Neural progenitor cell (in vitro differentiated cells): ENCODE measurements around the gene MUL1. TPM values are rescaled to one million over a fixed set of nuclear protein-coding genes. Genes with fewer than 3 reads are reported as not detected.

Source experiments
- DNase-seq: peaks from one replicate; pipeline ENCODE4 v3.0.0-alpha.2; 2016; ENCODE audit warnings: low spot score
- H2AFZ ChIP-seq: fragments of 200-600 bp; sonication (generic); replicated peaks from 2 replicates; pipeline ENCODE4 v1.6.1; 2016; ENCODE audit warnings: antibody characterized with exemption
- H3F3A ChIP-seq: fragments of 200-600 bp; sonication (generic); 2 replicates; pipeline ENCODE4 v1.6.1; 2016; ENCODE audit warnings: antibody characterized with exemption, low read depth
- H3K27ac ChIP-seq: fragments of 200-600 bp; sonication (generic); 2 replicates; pipeline ENCODE4 v1.5.1; 2016; ENCODE audit warnings: mild to moderate bottlenecking
- H3K27me3 ChIP-seq: fragments of 200-600 bp; sonication (generic); 2 replicates; pipeline ENCODE4 v1.6.1; 2016; ENCODE audit warnings: mild to moderate bottlenecking, moderate library complexity
- H3K36me3 ChIP-seq: fragments of 200-600 bp; sonication (generic); 2 replicates; pipeline ENCODE4 v1.5.1; 2016
- H3K4me1 ChIP-seq: fragments of 200-600 bp; sonication (generic); 2 replicates; pipeline ENCODE4 v1.6.1; 2016; ENCODE audit warnings: mixed run types
- H3K4me2 ChIP-seq: fragments of 200-600 bp; sonication (generic); 2 replicates; pipeline ENCODE4 v1.6.1; 2016
- H3K4me3 ChIP-seq: fragments of 200-600 bp; sonication (generic); 2 replicates; pipeline ENCODE4 v1.5.1; 2016
- H3K79me2 ChIP-seq: fragments of 200-600 bp; sonication (generic); 2 replicates; pipeline ENCODE4 v1.6.1; 2016; ENCODE audit warnings: low read depth
- H3K9ac ChIP-seq: fragments of 200-600 bp; sonication (generic); 2 replicates; pipeline ENCODE4 v1.6.1; 2016
- H3K9me3 ChIP-seq: fragments of 200-600 bp; sonication (generic); 2 replicates; pipeline ENCODE4 v1.5.1; 2016; ENCODE audit warnings: low read depth
- H4K20me1 ChIP-seq: fragments of 200-600 bp; sonication (generic); 2 replicates; pipeline ENCODE4 v1.6.1; 2016; ENCODE audit warnings: low read depth
- H3K27ac Mint-ChIP-seq: 3 replicates; pipeline ENCODE4 v1.8.0; 2021; ENCODE audit warnings: mixed read lengths
- H3K27me3 Mint-ChIP-seq: 2 replicates; pipeline ENCODE4 v1.8.0; 2022; ENCODE audit warnings: low read depth, mild to moderate bottlenecking, inconsistent platforms, moderate library complexity, mixed read lengths; ENCODE audit not compliant: insufficient read depth
- H3K36me3 Mint-ChIP-seq: 3 replicates; pipeline ENCODE4 v1.8.0; 2021; ENCODE audit warnings: mixed read lengths
- H3K4me1 Mint-ChIP-seq: 3 replicates; pipeline ENCODE4 v1.8.0; 2021; ENCODE audit warnings: mixed read lengths
- H3K4me3 Mint-ChIP-seq: 3 replicates; pipeline ENCODE4 v1.8.0; 2021; ENCODE audit warnings: mild to moderate bottlenecking, moderate library complexity, mixed read lengths
- H3K9me3 Mint-ChIP-seq: 3 replicates; pipeline ENCODE4 v1.8.0; 2020; ENCODE audit warnings: mixed read lengths
- EZH2 ChIP-seq: fragments of 200-600 bp; sonication (generic); IDR thresholded peaks from 2 replicates; pipeline ENCODE4 v1.6.1; 2017; ENCODE audit warnings: antibody characterized with exemption, mild to moderate bottlenecking, moderate library complexity
- EZH2phosphoT487 ChIP-seq: fragments of 200-600 bp; sonication (generic); IDR thresholded peaks from 2 replicates; pipeline ENCODE4 v1.6.1; 2017; ENCODE audit warnings: antibody characterized with exemption
- total RNA-seq: library from RNA; depleted of rRNA; stranded (reverse); fragments of >200 nt; gene quantifications from 2 replicates; pipeline ENCODE4 v1.2.3, GENCODE V29; 2015; ENCODE audit warnings: low replicate concordance
- TF ChIP-seq, protein P1 (sequence below): fragments of 200-600 bp; sonication (generic); IDR thresholded peaks from 2 replicates; pipeline ENCODE4 v1.5.1; 2017; ENCODE audit warnings: antibody characterized with exemption, mild to moderate bottlenecking

MUL1 gene
- total RNA-seq, 1 donor from 2014 or later: 6.7 TPM

DNA sequence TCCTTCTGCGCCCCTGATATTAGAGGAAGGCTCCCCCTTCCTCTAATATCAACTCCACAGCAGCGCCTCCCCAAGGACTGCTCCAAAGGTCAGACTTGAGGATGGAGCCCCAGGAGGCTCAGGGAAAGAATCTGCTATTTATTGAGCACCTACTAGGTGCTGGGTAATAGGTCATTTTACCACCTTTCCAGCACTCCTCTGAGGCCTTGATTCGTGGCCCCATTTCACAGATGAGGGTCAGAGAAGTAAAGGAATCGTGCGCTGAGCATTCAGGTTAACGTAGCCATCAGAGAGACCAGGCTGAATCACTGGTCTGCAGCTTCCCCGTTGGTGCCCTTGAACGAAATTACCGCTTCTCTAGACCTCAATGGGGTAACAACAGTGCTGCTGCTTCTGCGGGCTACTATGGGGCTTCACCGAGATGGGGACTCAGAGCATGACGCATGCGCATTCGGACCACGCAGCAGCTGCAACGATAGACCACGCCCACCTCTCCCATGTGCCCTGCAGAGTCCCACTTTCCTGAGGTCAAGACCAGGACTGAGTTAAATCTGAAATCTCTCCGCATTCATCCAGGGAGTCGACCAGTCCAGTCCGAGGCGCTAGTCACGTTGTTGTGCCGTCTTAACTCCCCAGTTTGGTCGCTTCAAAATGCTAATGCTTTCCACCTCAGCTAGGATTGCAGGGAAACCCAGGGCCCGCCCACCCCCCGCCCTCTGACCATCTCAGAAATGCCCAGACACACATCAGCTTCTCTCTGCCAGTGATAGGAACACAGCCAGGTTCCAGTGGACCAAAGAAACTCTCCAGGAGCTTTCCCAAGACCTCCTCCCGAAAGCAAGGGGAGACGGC is 34.9 kb downstream of the MUL1 start:
- H3K4me1 Mint-ChIP-seq: peaks cover 38% of the 10 kb centered on the region
- Histone ChIP-seq H3K79me2 (no peaks in the 10 kb centered on the region), H3F3A (no peaks in the 10 kb centered on the region), H3K36me3 (no peaks in the 10 kb centered on the region), H3K4me3 (peak overlapping the region; percentile 40), H4K20me1 (no peaks in the 10 kb centered on the region), H3K27ac (no peak overlapping the region), H3K27me3 (peaks cover 64% of the 10 kb centered on the region), H3K9me3 (no peaks in the 10 kb centered on the region), H3K4me2 (peak overlapping the region; percentile 78), H2AFZ (peak overlapping the region; percentile 86), H3K9ac (no peak overlapping the region), H3K4me1 (peaks cover 9% of the 10 kb centered on the region)
- peaks cover 19% of the 10 kb centered on the region for H3K27me3 Mint-ChIP-seq
- peak; percentile 92 for DNase-seq
- H3K36me3 Mint-ChIP-seq: no peaks in the 10 kb centered on the region
- no peak overlapping the region for H3K27ac Mint-ChIP-seq
- peak overlapping the region; percentile 76 for H3K4me3 Mint-ChIP-seq
- H3K9me3 Mint-ChIP-seq: no peaks in the 10 kb centered on the region
- no peak for TF ChIP-seq EZH2
- no peak for TF ChIP-seq EZH2phosphoT487
- TF ChIP-seq, protein P1, sequence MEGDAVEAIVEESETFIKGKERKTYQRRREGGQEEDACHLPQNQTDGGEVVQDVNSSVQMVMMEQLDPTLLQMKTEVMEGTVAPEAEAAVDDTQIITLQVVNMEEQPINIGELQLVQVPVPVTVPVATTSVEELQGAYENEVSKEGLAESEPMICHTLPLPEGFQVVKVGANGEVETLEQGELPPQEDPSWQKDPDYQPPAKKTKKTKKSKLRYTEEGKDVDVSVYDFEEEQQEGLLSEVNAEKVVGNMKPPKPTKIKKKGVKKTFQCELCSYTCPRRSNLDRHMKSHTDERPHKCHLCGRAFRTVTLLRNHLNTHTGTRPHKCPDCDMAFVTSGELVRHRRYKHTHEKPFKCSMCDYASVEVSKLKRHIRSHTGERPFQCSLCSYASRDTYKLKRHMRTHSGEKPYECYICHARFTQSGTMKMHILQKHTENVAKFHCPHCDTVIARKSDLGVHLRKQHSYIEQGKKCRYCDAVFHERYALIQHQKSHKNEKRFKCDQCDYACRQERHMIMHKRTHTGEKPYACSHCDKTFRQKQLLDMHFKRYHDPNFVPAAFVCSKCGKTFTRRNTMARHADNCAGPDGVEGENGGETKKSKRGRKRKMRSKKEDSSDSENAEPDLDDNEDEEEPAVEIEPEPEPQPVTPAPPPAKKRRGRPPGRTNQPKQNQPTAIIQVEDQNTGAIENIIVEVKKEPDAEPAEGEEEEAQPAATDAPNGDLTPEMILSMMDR: no peak

DNA sequence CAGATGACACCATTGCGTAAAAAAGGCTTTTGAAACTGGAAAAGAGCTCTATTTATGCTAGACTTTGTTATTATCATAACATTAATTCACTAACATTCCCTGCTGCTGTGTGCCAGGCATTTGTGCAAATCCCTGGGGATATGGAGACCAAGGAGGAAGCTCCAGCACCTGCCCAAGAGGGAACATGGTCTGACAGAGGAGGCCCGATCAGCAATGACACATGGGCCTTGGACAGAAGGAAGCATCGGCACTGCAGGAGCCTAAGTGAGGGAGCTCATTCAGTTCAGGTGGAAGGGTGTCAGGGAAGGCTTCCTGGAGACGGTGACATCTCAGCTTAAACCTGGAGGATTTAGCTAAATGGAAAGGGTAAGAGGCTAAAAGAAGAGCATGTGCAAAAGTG is 35.8 kb downstream of the MUL1 start:
- H3K4me3 Mint-ChIP-seq: peak overlapping the region; percentile 3
- no peaks in the 10 kb centered on the region for H3F3A ChIP-seq
- H3K27me3 ChIP-seq: peaks cover 63% of the 10 kb centered on the region
- H3K27me3 Mint-ChIP-seq: peaks cover 21% of the 10 kb centered on the region
- H3K27ac Mint-ChIP-seq: no peak overlapping the region
- H2AFZ ChIP-seq: no peak overlapping the region
- no peak for DNase-seq
- no peaks in the 10 kb centered on the region for H3K9me3 Mint-ChIP-seq
- no peaks in the 10 kb centered on the region for H3K9me3 ChIP-seq
- H4K20me1 ChIP-seq: no peaks in the 10 kb centered on the region
- H3K4me2 ChIP-seq: no peak overlapping the region
- no peak for TF ChIP-seq EZH2
- TF ChIP-seq EZH2phosphoT487: no peak
- TF ChIP-seq, protein P1: no peak
- no peak overlapping the region for H3K4me3 ChIP-seq
- peaks cover 31% of the 10 kb centered on the region for H3K4me1 Mint-ChIP-seq
- H3K36me3 ChIP-seq: no peaks in the 10 kb centered on the region
- no peak overlapping the region for H3K9ac ChIP-seq
- H3K4me1 ChIP-seq: peaks cover 9% of the 10 kb centered on the region
- no peak overlapping the region for H3K27ac ChIP-seq
- H3K79me2 ChIP-seq: no peaks in the 10 kb centered on the region
- no peaks in the 10 kb centered on the region for H3K36me3 Mint-ChIP-seq

DNA sequence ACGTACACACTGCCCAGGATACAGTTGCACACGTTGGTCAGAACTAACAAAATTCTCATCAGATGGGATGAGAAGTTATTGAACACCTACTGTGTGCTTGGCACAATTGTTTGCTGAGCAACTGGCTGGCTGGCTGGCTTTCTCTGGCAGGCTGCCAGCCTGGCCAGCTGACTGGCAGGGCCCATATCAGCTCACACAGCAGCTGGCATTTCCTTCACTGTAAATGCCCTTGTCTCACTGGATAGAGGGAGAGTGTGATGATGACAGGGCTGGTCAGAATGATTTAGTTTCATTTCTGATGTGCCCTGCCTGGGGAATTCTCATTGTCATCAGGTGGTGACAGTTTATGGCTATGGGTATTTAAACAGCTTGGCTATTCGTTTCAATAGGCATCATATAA is 37.8 kb downstream of the MUL1 start:
- H3K4me1 ChIP-seq: peaks cover 3% of the 10 kb centered on the region
- H3K4me2 ChIP-seq: no peak overlapping the region
- no peaks in the 10 kb centered on the region for H3K79me2 ChIP-seq
- no peak overlapping the region for H3K4me3 ChIP-seq
- Mint-ChIP-seq H3K4me3 (no peak overlapping the region), H3K27ac (no peak overlapping the region), H3K9me3 (no peaks in the 10 kb centered on the region), H3K36me3 (no peaks in the 10 kb centered on the region), H3K27me3 (peaks cover 14% of the 10 kb centered on the region), H3K4me1 (peaks cover 18% of the 10 kb centered on the region)
- H3K27ac ChIP-seq: no peak overlapping the region
- TF ChIP-seq EZH2phosphoT487 (no peak), EZH2 (no peak)
- TF ChIP-seq, protein P1: no peak
- no peaks in the 10 kb centered on the region for H4K20me1 ChIP-seq
- no peak for DNase-seq
- peaks cover 61% of the 10 kb centered on the region for H3K27me3 ChIP-seq
- no peak overlapping the region for H2AFZ ChIP-seq
- H3F3A ChIP-seq: no peaks in the 10 kb centered on the region
- H3K36me3 ChIP-seq: no peaks in the 10 kb centered on the region
- H3K9me3 ChIP-seq: no peaks in the 10 kb centered on the region
- no peak overlapping the region for H3K9ac ChIP-seq
